ENCODE data around the gene ABCA4. TPM values are rescaled to one million over a fixed set of nuclear protein-coding genes. Genes with fewer than 3 reads are reported as not detected.

The ABCA4 gene
- total RNA-seq, 1 donor from 2014 or later: 0.83 TPM

DNA sequence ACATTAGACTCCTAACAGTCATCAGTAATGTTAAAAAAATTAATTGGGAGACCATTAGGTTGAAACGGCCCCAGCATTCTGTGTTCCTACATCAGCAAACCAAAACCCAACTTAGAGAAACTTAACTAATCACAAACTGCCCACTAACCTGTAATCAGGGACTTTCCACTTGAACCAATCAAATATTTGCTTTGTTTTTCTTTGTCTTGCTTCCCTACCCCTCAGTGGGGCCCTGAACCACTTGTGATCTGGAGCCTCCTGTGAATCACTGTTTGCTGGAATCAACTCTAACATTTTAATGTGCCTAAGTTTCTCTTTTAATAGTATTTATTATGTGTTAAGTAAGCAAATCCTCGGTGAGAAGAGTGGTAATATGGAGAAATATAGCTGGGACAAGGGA is 64.0 kb downstream of the ABCA4 start:
- ATAC-seq: no peak
- no peak for DNase-seq (ENCODE audit: low spot score)

DNA sequence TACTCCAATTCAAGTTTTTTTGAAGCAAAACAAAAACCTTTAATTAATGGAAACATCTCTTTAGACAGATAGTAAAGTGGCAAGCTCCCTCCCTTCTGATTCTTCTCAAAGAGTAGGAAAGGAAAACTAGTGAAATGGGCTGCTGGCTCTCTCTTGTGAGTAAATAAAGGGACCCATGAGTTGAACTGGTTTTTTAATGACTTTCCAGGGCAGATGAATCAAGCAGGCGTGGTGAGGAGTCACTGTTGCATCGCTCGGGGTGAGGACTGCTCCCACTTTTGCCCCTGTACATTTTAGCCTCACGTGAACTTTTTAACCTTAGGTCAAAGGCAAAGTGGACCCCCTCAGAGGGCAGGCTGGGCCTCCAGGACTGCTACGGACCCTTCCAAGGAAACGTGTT is 64.8 kb downstream of the ABCA4 start:
- ATAC-seq (no peak), DNase-seq (ENCODE audit: low spot score) (no peak)

DNA sequence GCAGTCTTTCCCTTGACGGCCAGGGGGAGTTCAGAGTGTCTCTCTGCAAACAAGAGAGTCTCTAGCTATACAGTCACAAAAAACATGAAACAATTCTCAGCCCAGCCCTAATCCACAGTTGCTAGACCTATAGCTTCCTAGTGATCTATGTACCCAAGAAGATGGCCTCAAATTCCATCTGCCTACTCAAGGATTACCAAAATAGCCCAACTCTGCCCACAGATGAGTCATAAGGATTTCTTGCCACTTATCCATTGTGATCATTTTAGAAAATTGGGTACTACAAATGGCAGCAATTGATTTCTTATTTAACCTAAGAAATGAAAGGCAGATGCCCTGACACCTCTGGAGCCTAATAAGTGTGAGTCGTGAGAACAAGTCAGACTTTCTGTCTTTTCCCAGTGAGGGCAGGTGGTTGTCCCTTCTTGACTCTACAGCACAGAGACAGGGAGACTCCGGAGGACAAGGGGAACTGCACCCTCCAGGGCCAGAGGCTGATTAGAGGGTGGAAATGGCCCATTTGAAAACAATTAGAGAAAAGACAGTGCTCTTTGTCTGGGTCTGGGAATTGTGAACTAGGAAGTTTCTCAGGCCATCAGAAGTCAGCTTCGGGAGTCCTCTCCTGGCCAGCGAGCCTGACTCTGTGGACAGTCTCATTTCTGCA is 65.4 kb downstream of the ABCA4 start:
- DNase-seq (ENCODE audit: low spot score) (no peak), ATAC-seq (no peak)

DNA sequence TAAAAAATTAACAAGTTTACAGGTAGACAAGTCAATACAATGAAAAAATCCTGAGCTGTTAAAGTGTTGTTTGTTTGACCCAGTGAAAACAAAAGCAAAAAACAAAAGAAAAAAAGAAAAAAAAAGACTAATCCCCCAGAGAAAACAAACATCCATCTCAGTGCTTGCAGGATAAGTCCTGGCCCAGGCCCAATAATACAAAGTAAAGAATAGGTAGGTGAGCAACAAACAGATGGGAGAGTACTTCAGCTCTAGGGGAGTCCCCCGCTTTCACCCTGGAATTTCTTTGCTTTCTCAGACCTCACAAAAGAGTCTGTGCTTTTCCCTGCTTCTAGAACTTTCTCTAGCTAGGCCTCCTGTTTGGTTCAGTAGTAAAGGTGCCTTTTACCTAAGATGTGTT is 70.3 kb downstream of the ABCA4 start:
- DNase-seq (ENCODE audit: low spot score): no peak
- no peak for ATAC-seq

DNA sequence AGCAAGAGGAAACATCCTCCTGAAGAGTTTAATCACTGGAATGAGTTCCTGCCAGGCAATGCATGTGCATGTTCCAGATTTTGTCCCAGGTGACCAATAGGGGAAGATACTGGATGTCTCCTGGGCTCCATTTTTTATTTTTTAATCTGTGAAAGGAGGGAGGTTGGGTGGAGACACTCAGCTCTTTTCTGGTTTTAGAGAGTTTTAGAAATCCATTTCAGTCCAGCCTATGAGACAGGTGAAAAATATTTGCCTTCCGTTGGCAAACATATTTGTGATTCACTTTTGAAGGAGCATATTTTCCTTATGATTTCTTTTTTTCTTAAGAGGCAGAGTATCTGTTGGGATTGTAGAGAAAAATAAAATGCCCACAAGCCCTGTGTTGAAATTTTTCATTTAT is 70.7 kb downstream of the ABCA4 start:
- no peak for ATAC-seq
- no peak for DNase-seq (ENCODE audit: low spot score)

DNA sequence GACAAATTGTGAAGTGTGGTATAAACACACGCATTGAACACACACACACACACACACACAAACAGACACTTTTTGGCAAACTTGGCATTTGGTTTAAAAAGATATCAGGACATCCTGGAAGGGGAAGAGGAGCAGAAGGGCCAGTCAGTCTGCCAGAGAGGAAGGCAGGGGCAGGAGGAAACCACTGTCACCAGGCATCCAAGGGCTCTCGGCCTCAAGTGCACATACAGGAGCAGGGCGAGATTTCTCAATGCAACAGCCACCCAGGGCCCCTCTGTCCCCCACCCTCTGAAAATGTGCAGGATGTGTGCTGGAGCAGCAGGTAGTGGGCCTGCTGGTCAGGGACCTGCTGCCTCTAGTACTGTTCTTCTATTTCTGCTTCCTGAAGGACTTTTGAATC is 71.2 kb downstream of the ABCA4 start:
- no peak for ATAC-seq
- no peak for DNase-seq (ENCODE audit: low spot score)

DNA sequence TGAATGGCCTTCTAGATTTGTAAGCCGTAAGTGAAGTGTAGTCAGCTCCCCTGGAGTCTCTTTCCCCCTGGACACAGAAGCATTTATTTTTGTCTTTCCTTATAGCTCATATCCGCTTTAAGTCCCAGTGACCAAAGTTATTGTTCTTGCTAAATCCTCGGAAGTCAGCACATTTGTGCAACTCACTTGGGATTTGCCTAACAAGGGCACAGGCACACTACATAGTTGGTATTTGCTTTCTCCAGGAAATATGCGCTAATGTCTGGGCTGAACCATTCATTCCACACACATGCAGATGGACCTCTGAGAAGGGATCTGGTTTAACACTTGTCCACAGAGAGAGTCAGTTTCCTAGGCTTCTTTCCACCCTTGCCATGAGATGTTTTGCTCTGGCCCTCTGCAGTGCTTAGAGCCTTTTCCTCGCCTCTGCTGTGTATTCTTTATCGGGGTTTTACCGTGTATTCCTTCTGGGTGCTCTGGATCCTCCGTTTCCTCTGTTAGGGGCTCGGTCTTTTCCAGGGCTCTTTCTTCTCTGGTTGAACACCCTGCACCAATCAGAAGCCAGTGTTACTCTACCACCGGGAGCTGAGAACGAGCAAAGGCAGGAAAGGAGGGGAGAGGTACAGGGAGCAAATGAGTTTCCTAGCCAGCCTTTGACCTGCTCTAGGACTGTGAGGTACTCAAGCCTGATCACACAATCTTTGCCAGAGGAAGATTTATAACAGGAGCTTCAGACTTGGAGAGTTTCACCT is 72.4 kb downstream of the ABCA4 start:
- peak; percentile 17 for ATAC-seq
- no peak for DNase-seq (ENCODE audit: low spot score)

DNA sequence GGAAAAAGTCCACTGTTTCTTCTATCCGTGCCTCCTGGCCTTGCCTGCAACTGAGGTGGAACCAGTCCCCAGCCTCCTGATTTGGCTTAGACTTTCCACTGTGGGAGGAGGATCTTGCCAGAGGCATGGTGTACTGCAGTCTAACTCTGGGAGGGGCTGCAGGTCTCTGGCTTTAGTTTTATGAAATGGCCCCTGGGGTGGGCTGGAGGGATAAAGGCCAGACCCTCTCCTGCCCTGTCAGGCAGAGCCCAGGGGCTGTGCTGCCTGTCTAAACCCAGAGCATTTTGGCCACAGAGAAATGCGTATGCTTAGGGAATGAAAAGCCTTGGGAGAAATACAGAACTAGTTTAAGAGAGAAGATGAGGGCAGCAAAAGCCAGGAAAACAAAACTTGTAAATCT is 73.0 kb downstream of the ABCA4 start:
- DNase-seq (ENCODE audit: low spot score): no peak
- ATAC-seq: no peak

DNA sequence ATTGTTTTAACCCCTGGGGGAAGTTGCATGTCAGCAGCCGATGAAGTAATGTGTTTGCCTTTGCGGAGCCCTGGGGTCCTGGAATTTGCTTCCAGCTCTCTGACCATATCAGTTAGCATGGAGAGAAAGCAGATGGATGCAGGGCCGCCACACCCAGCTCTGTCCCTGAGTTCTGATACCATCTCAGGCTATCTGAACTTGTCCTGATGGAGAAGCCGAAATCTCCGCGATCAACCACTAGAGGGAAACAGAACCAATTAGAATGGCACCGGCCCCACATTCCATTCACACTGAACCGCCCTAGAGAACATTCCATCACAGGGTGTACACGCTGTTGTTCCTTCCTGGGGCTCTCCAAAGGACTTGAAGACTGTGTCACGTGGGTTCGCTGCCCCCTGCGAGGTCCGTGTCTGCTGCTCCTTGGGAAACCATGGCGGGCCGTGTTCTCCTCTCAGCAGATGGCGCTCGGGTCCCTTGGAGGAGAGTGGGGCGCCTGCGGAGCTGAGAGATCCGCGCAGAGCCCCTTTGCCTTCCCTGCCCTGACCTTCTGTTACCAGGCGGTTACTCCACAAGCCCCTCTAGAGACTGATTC is 75.4 kb downstream of the ABCA4 start:
- DNase-seq (ENCODE audit: low spot score): peak; percentile 67
- peak; percentile 93 for ATAC-seq

DNA sequence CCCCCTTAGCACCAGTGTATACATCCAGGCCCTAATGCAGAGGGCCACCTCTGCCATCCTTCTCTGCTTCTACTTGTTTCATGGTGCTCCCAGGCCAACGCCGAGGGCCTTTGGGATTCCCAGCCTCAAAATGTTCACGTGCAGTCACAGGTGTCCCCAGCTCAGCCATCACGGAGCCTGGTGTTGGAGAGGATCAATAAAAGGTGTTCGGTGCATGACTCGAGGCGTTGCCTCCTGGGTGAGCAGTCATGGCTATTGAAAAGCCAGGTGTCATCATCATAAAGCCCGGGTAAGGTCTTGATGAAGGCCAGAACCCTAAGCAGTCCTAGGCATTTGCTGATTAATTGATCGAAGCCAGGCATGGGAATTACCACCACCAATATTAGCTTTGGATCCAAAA is 76.1 kb downstream of the ABCA4 start:
- ATAC-seq (no peak), DNase-seq (ENCODE audit: low spot score) (no peak)

DNA sequence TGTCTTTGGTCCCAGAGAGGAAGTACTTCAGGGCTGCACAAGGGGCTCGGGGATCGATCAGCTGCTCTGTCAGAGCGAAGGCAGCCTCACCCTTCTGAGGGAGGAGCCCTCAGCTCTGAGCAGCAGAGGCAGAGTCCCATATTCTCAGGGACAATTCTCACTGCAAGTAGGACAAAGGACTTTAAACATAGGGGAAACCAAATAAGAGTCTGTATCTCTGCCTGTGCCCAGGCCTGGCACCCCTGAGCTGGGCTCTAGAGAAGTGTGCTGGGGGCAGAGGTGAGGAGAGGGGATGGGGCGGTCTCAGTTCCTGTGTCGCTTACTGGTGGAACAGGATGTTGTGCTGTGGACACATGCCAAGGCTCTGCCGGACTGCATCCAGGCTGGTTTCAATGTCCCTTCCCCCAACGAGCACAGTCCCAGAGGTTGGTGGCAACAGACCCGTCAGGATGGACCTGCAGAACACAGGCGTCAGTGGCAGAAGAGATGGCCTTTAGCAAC is 76.6 kb downstream of the ABCA4 start:
- peak; percentile 48 for ATAC-seq
- peak; percentile 63 for DNase-seq (ENCODE audit: low spot score)

DNA sequence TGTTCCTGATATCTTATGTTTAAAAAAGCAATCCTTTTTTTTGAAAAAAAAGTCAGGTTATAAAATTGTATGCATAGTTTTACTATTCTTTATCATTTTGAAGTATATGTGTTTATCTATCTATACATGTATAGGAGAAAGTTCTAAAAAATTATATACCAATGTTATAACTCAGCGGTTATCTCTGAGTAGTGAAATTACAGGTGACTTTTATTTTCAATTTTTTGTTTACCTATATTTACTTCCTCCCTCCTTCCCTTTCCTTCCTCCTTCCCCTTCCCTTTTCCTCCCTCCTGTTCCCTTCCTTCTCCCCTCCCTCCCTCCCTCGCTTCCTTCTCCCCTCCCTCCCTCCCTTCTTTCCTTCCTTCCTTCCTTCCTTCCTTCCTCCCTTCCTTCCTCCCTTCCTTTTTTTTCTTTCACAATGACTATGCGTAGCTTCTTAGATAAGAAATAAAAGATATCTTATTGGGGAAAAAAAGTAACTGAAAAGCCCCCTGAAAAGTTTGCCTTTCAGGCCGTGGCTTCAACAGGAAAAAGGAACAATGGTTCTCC is 77.1 kb downstream of the ABCA4 start:
- DNase-seq (ENCODE audit: low spot score): no peak
- no peak for ATAC-seq

DNA sequence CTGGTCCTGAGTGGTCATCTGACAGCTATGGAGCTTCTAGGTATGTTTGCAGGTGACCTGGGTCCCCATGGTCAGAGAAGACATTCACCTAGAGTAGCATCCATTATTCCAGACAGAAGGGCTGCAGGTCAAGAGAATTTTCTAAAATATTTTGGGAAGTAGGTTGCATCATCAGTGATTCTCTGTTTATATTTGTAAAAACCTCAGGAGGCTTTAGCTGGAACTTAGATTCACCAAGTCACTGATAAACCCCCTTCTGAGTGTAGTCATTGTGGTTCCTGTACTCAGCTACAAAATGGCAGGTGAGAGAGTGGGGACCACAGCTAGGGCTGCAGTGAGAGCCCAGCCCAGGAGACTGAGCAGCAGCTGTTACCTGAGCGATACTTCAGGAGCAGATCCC is 78.6 kb downstream of the ABCA4 start:
- DNase-seq (ENCODE audit: low spot score) (no peak), ATAC-seq (no peak)

DNA sequence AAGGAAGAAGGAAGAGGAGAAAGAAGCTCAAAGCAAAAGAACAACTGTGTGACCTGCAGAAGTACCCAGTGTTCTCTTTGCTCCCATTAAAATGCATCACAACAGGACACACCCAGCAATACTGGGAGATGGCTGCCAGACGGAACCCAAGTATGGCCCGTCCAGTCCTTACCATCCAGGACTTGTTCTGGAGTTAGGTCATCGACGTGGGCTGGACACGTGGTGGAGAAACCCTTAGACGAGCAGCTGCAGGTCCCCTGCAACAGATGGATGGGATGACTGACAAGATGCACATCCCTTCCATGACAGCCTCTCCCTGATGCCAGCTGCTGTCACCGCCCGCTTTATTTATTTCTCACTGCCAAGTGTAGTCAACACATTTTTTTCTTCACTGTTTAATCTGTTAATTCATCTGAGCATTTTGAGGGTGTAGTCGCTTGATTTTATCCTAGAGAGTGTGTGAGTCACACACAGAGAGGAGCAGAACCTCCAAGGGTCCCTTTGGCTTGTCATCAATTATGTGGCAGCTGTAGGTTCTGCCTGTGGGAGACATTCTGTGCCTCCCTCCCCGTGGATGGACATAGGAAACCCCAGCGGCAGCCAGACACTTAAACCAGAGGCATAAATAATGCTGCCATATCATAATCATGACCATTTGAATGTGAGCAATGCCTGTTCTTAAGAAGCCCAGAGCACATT is 80.9 kb downstream of the ABCA4 start:
- ATAC-seq: no peak
- DNase-seq (ENCODE audit: low spot score): no peak

DNA sequence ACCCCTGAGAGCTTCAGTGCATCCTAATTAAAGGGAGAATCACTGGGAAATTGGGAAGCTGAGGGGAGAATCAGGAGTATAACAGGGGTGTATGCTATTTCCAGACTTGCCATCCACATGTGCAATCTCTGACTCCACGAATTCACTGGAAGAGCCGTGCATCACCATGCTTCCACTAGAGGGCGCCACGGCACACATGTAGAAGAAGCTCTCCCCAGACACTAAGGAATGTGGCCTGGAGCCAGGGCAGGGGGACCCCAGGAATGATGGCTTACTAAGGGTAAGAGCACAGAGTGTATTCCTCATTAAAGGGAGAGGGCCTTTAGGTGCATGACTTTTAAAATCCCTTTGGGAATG is 81.5 kb downstream of the ABCA4 start:
- ATAC-seq (peak; percentile 85), DNase-seq (ENCODE audit: low spot score) (peak; percentile 70)

DNA sequence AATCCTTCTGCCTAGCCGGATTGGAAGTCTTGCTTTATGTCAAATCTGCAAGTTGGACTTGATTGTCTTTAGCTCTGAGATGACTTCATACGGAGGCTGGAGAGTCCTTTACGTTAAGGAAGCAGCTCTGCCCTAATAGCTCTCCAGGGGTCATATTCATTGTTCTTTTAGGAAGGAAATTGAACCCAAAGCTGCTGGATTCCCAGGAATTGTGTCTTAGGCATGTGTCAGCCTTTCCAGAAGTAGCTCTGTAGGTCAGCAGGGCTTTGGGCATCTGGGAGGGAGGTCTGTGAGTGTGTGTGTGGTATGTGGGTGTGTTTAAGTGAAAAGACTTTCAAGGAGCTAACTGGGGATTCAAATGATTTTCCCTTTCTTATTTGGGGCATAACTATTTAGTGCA is 82.4 kb downstream of the ABCA4 start:
- DNase-seq (ENCODE audit: low spot score) (no peak), ATAC-seq (peak; percentile 58)

DNA sequence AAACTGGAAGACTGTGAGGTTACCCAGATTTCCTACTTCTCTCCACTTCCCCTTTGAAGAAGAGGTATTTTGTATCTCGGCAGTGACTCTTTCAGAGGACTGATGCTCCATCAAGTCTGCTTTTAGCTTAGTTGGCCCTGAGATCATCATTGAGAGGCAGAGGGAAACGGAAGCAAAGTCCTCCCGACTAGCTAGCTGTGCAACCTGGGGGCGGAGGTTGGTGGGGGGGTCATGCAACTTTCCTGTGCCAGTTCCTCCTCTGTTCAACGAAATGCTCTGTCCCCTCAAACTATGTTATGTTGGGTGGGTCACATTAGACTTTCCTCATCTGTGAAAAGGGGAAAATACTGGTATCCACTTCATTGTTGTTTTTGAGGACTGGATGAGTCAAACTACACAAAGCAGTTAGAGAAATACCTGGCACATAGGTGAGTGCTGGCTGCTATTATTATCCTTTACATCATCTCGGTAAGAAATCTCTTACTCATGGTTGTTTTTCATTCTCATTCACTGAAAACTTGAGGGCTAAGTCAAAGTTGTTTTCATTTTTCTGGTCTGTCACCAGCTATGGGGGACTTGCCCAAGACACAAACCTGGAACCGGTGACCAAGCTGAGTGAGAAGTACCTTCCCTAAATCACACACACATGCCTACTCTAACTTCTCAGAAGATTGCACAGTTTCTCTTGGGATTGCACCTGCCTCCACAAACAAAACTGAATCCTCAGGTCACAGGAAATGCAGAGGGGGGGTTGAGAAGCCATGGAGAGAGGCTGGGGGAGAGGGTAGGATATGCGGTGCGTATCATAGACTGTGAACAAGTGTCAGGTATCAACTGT is 83.3 kb downstream of the ABCA4 start:
- DNase-seq (ENCODE audit: low spot score) (no peak), ATAC-seq (no peak)

DNA sequence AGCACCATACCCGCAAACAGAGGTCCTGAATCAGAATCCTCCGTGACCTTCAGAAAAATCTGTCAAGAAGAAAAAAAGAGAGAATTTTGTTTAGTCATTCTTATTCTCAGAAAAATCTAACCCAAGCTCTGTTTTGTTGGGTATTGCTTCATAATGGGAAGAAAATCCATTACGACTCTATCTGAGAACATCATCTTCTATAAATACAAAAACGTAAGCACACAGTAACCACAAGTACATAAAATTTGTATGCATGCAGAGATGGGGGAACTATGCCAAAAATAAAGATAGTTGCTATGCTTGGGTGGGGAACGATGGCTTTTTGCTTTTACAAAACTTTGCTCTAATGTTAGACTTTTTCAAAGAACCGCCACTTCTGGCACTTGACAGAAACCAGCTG is 84.2 kb downstream of the ABCA4 start:
- no peak for ATAC-seq
- DNase-seq (ENCODE audit: low spot score): no peak

DNA sequence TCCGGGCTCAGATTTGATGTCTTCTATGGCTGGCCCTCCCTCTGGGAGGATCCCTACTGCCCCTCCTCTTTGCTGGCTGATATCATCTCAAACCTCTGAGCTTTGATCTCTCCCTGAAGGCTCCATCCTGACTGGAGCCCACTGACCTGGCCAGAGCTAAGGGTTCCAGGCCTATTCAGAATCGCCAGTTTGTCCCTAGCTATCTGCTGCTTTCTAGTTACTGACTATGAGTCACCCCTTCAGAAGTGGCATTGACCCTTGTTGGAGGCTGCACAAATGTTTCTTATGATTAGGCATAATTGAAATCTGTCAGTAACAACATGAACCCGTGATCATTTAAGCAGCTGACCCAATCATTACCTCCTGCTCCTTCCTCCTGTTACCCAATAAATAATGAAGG is 87.1 kb downstream of the ABCA4 start:
- ATAC-seq (no peak), DNase-seq (ENCODE audit: low spot score) (no peak)

DNA sequence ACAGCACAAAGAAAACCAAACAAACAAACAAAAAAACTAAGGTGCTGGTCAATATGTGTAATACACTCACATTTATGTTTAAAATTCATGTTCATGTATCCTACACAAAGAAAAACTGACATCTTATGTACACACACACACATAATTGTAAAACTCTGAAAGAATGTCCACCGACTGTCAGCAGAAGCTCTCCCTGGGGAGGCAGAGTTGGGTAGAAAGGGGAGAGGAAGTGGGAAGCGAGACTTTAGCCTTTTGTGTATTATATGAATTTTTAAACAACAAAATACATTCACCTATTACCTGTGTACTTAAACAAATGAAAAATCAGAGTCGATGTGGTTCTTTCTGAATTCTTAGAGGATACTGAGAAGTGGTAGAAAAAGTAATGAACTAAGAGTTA is 88.3 kb downstream of the ABCA4 start:
- DNase-seq (ENCODE audit: low spot score): no peak
- ATAC-seq: no peak

DNA sequence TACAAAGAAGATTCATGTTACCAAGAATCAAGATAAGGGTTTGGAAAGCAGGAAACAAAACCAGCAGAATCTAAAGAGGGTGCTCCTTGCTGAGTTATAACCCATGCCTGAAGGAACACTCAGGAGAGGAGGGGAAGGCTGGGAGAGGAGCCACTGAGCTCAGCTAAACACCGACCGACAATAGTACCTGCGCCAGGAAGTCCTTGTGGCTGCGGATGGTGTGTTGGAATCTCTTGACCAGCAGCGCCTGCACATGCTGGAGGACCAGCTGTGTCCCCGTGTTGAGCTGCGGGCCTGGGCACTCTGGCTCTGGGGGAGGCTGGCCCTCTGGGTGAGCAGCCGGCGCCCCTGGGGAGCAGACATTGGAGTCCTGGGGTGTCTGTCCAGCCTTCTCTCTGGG is 89.4 kb downstream of the ABCA4 start:
- DNase-seq (ENCODE audit: low spot score) (no peak), ATAC-seq (no peak)

All from left lobe of liver (tissue), 2 donors.